HepG2 (cell line): Measurements from ENCODE around the gene IGFALS. TPM values are rescaled to one million over a fixed set of nuclear protein-coding genes. Genes with fewer than 3 reads are reported as not detected.

Experiments used
- ARID3A ChIP-seq: IDR thresholded peaks from 2 replicates; pipeline ENCODE4 v1.6.1; 2012; ENCODE audit warnings: low read depth, low read length, improper control_type of control experiment
- CCDC6 ChIP-seq: sonication (generic); formaldehyde crosslinking; IDR thresholded peaks from 2 replicates; pipeline ENCODE4 v1.8.1; 2022; ENCODE audit warnings: mild to moderate bottlenecking, missing genetic modification reagents, moderate library complexity
- CHD4 ChIP-seq: fragments of 200-600 bp; sonication (generic); IDR thresholded peaks from 2 replicates; pipeline ENCODE4 v1.7.0; 2017; ENCODE audit warnings: mild to moderate bottlenecking, low read length, borderline replicate concordance
- CREBL2 ChIP-seq: sonication (generic); formaldehyde crosslinking; IDR thresholded peaks from 2 replicates; pipeline ENCODE4 v1.8.1; 2023; ENCODE audit warnings: missing genetic modification reagents, mild to moderate bottlenecking, borderline replicate concordance
- ETS1 ChIP-seq: sonication (generic); formaldehyde crosslinking; IDR thresholded peaks from 2 replicates; pipeline ENCODE4 v1.4.0; 2020; ENCODE audit warnings: missing genetic modification reagents
- KDM4B ChIP-seq: sonication (generic); formaldehyde crosslinking; IDR thresholded peaks from 2 replicates; pipeline ENCODE4 v1.4.0; 2020; ENCODE audit warnings: missing genetic modification reagents
- KDM5B ChIP-seq: sonication (generic); formaldehyde crosslinking; IDR thresholded peaks from 2 replicates; pipeline ENCODE4 v1.4.0; 2020; ENCODE audit warnings: missing genetic modification reagents, mild to moderate bottlenecking, borderline replicate concordance
- MATR3 ChIP-seq: sonication (generic); formaldehyde crosslinking; IDR thresholded peaks from 2 replicates; pipeline ENCODE4 v1.4.0; 2020; ENCODE audit warnings: missing genetic modification reagents
- PLRG1 ChIP-seq: fragments of 450-650 bp; conservative IDR thresholded peaks from 2 replicates; pipeline ENCODE4 v1.6.1; 2016
- PLSCR1 ChIP-seq: sonication (generic); formaldehyde crosslinking; IDR thresholded peaks from 2 replicates; pipeline ENCODE4 v1.5.0; 2020; ENCODE audit warnings: missing genetic modification reagents, mild to moderate bottlenecking, borderline replicate concordance
- PTBP1 ChIP-seq: fragments of 200-400 bp; formaldehyde crosslinking; IDR thresholded peaks from 2 replicates; pipeline ENCODE4 v1.6.1; 2018; ENCODE audit warnings: low read length, low read depth; ENCODE audit not compliant: poor library complexity, severe bottlenecking
- RERE ChIP-seq: IDR thresholded peaks from 2 replicates; pipeline ENCODE4 v1.6.1; 2016; ENCODE audit warnings: low read depth, missing genetic modification reagents, missing compliant biosample characterization
- SP1 ChIP-seq, 2 experiments: fragments of 450-650 bp in 1 of 2; sonication (generic) in 1 of 2; formaldehyde crosslinking in 1 of 2; IDR thresholded peaks; 2 replicates each; pipeline versions ENCODE4 v1.4.0 to v1.6.1; 2016 to 2020; ENCODE audit warnings: missing genetic modification reagents in 1 of 2
- ZFP90 ChIP-seq: sonication (generic); formaldehyde crosslinking; IDR thresholded peaks from 2 replicates; pipeline ENCODE4 v1.8.0; 2022; ENCODE audit warnings: missing genetic modification reagents, mild to moderate bottlenecking, inconsistent platforms, borderline replicate concordance
- ZNF124 ChIP-seq: sonication (generic); formaldehyde crosslinking; IDR thresholded peaks from 2 replicates; pipeline ENCODE4 v1.4.0; 2020; ENCODE audit warnings: missing genetic modification reagents
- ZNF282 ChIP-seq: fragments of 450-650 bp; IDR thresholded peaks from 2 replicates; pipeline ENCODE4 v1.6.1; 2018; ENCODE audit not compliant: partially characterized antibody
- ZNF431 ChIP-seq: sonication (generic); formaldehyde crosslinking; IDR thresholded peaks from 2 replicates; pipeline ENCODE4 v1.9.0; 2022; ENCODE audit warnings: missing genetic modification reagents, low read depth, mild to moderate bottlenecking, borderline replicate concordance
- ZNF441 ChIP-seq: sonication (generic); formaldehyde crosslinking; IDR thresholded peaks from 2 replicates; pipeline ENCODE4 v1.7.0; 2021; ENCODE audit warnings: missing genetic modification reagents, borderline replicate concordance
- polyA plus RNA-seq, 8 experiments: library from polyadenylated mRNA; depleted of rRNA in 3 of 8; stranded (reverse) in 7 of 8; unstranded in 1 of 8; fragments of >200 nt; fragmentation: Illumina TruSeq in 4 of 8; extraction: Trizol in 4 of 8; gene quantifications; 2 replicates each; pipeline versions ENCODE4 v1.2.1 to v1.2.3, GENCODE V29; 2011 to 2016; ENCODE audit warnings: low read depth in 4 of 8, missing spikeins in 1 of 8, mixed read lengths in 1 of 8; ENCODE audit not compliant: insufficient read depth in 1 of 8
- total RNA-seq, 5 experiments: library from RNA; depleted of rRNA; stranded (reverse); fragments of >200 nt; fragmentation: Illumina TruSeq; extraction: Trizol; gene quantifications; 2 replicates each; pipeline ENCODE4 v1.2.3, GENCODE V29; 2016; ENCODE audit warnings: low read depth in 1 of 5

Gene IGFALS
- total and polyA plus RNA-seq, 2 of the 13 experiments (the other 11 are each of a cell fraction or from before 2014, with no cell fraction given) = 0.34 to 2.4 TPM

- TF ChIP-seq RERE = no peak
- TF ChIP-seq ARID3A = no peak
- TF ChIP-seq PTBP1 = no peak
- no peak for TF ChIP-seq SP1 (IDR thresholded peaks at IDR 0.05)
- 0 out of 2 replicates have a peak, but pooled peaks have one; percentile 35 for TF ChIP-seq SP1 (CRISPR knock-in tag; IDR thresholded peaks at IDR 0.05)
- TF ChIP-seq KDM5B (CRISPR knock-in tag) = no peak
- peak; percentile 75; the same call in 1 of the 2 replicates for TF ChIP-seq CHD4
- TF ChIP-seq PLSCR1 = no peak
- TF ChIP-seq ZFP90 = no peak
- TF ChIP-seq MATR3 (CRISPR knock-in tag) = no peak
- no peak for TF ChIP-seq ZNF431 (CRISPR knock-in tag)
- no peak for TF ChIP-seq PLRG1
- no peak for TF ChIP-seq CREBL2 (CRISPR knock-in tag)
- TF ChIP-seq ZNF441 (CRISPR knock-in tag) = 0 out of 2 replicates have a peak, but pooled peaks have one; percentile 19
- TF ChIP-seq ZNF124 (CRISPR knock-in tag) = 0 out of 2 replicates have a peak, but pooled peaks have one; percentile 23
- TF ChIP-seq ZNF282 = no peak
- TF ChIP-seq KDM4B (CRISPR knock-in tag) = no peak
- TF ChIP-seq CCDC6 (CRISPR knock-in tag) = no peak
- no peak for TF ChIP-seq ETS1 (CRISPR knock-in tag)
Observed at GRCh38 chr16:1825381-1825863, 31.9 kb upstream of the IGFALS start (continued).
